GM21737 (cell line): ENCODE data around the gene PMM2.
A peak's percentile ranks its signal among the peaks of the same experiment; 100 is the strongest.
"Not testable (repeated sequence)": the region's sequence is repeated elsewhere in the genome, so short reads cannot be mapped to it uniquely, and the experiment has no call there.

Source experiments
- ATAC-seq: cut with Tn5 transposase; IDR thresholded peaks from one replicate; pipeline ENCODE4 v1.9.1; 2021; ENCODE audit warnings: mild to moderate bottlenecking, moderate library complexity; ENCODE audit not compliant: unreplicated experiment

Gene PMM2

GRCh38 chr16:8866118-8866883 is 68.7 kb downstream of the PMM2 start:
- ATAC-seq = no peak

GRCh38 chr16:8866884-8867215 is 69.2 kb downstream of the PMM2 start:
- ATAC-seq = no peak

GRCh38 chr16:8867216-8867931 is 69.7 kb downstream of the PMM2 start:
- no peak for ATAC-seq

- no peak for ATAC-seq
Measured at GRCh38 chr16:8867932-8868415, 70.3 kb downstream of the PMM2 start.

- ATAC-seq = peak; percentile 58
Measured at GRCh38 chr16:8868416-8869211, 71.0 kb downstream of the PMM2 start, which contains the start of gene CARHSP1. Gene CARHSP1 (minus strand): TSS chr16:8869006. CDS start chr16:8859328, 9,678 bp downstream.

GRCh38 chr16:8869212-8869987 is 71.8 kb downstream of the PMM2 start:
- ATAC-seq = no peak

- ATAC-seq = not testable (repeated sequence)
Measured at GRCh38 chr16:8869988-8870241, 72.3 kb downstream of the PMM2 start.

GRCh38 chr16:8872071-8872470 is 74.4 kb downstream of the PMM2 start:
- no peak for ATAC-seq

- no peak for ATAC-seq
Measured at GRCh38 chr16:8872967-8873865, 75.6 kb downstream of the PMM2 start.

GRCh38 chr16:8873866-8874195 is 76.2 kb downstream of the PMM2 start:
- ATAC-seq = not testable (repeated sequence)

GRCh38 chr16:8874388-8874787 is 76.7 kb downstream of the PMM2 start:
- no peak for ATAC-seq

GRCh38 chr16:8875317-8875716 is 77.7 kb downstream of the PMM2 start:
- ATAC-seq = not testable (repeated sequence)

- ATAC-seq = no peak
Measured at GRCh38 chr16:8877894-8878522, 80.4 kb downstream of the PMM2 start.

GRCh38 chr16:8878523-8878911 is 80.9 kb downstream of the PMM2 start:
- no peak for ATAC-seq

- ATAC-seq = no peak
Measured at GRCh38 chr16:8880839-8881510, 83.3 kb downstream of the PMM2 start.

- ATAC-seq = no peak
Measured at GRCh38 chr16:8882041-8882617, 84.5 kb downstream of the PMM2 start, which contains the start of gene LITAFD. Gene LITAFD (plus strand): TSS chr16:8882351. CDS start chr16:8884356, 2,005 bp downstream.

- ATAC-seq = no peak
Measured at GRCh38 chr16:8882725-8883377, 85.2 kb downstream of the PMM2 start.
